CD4-positive, CD25-positive, alpha-beta regulatory T cell (primary cell): ENCODE data around the gene PTPN2. TPM values are rescaled to one million over a fixed set of nuclear protein-coding genes. Genes with fewer than 3 reads are reported as not detected.
A peak's percentile ranks its signal among the peaks of the same experiment; 100 is the strongest.
"Not testable (repeated sequence)": the region's sequence is repeated elsewhere in the genome, so short reads cannot be mapped to it uniquely, and the experiment has no call there.

Source experiments
- ATAC-seq, 2 donors: fragments of 150-1000 bp; cut with Tn5 transposase; one replicate each; pipeline ENCODE4 v1.10.0; 2021; ENCODE audit warnings: low read depth in 2 of 2, moderate number of reproducible peaks in 2 of 2, moderate library complexity in 1 of 2
- DNase-seq, 3 donors: peaks; one replicate each; pipeline versions ENCODE4 v3.0.0 to v3.0.0-alpha.2; 2012 to 2022; ENCODE audit warnings: mixed read lengths in 1 of 3
- H3K27ac ChIP-seq: one replicate; pipeline ENCODE4 v1.7.0; 2013; ENCODE audit warnings: mild to moderate bottlenecking, low read length; ENCODE audit not compliant: insufficient read depth, poor library complexity, severe bottlenecking
- H3K27me3 ChIP-seq: one replicate; pipeline ENCODE4 v1.7.0; 2013; ENCODE audit warnings: low read length; ENCODE audit not compliant: control insufficient read depth, insufficient read depth
- H3K36me3 ChIP-seq: one replicate; pipeline ENCODE4 v1.7.0; 2013; ENCODE audit warnings: mild to moderate bottlenecking, low read length, moderate library complexity; ENCODE audit not compliant: control insufficient read depth, insufficient read depth
- H3K4me1 ChIP-seq: 2 replicates; pipeline ENCODE4 v1.7.0; 2013; ENCODE audit warnings: mild to moderate bottlenecking, low read length; ENCODE audit not compliant: insufficient read depth, control insufficient read depth, poor library complexity, severe bottlenecking
- H3K4me3 ChIP-seq: one replicate; pipeline ENCODE4 v1.7.0; 2013; ENCODE audit warnings: low read depth, mild to moderate bottlenecking, low read length, moderate library complexity
- H3K9me3 ChIP-seq, 2 experiments: 1 replicate in 1 of 2; 2 replicates in 1 of 2; pipeline ENCODE4 v1.7.0; 2013; ENCODE audit warnings: low read length in 2 of 2, mild to moderate bottlenecking in 1 of 2, moderate library complexity in 1 of 2; ENCODE audit not compliant: control insufficient read depth in 2 of 2
- H3K27ac Mint-ChIP-seq, 3 donors: one replicate each; pipeline ENCODE4 v1.8.0; 2020 to 2022; ENCODE audit warnings: mild to moderate bottlenecking in 3 of 3, mixed read lengths in 3 of 3, moderate library complexity in 2 of 3
- H3K27me3 Mint-ChIP-seq: one replicate; pipeline ENCODE4 v1.8.0; 2022; ENCODE audit warnings: mild to moderate bottlenecking, mixed read lengths
- H3K36me3 Mint-ChIP-seq: one replicate; pipeline ENCODE4 v1.8.0; 2020; ENCODE audit warnings: mixed read lengths
- H3K4me1 Mint-ChIP-seq, 4 donors: one replicate each; pipeline ENCODE4 v1.8.0; 2020 to 2022; ENCODE audit warnings: mixed read lengths in 4 of 4, mild to moderate bottlenecking in 1 of 4
- H3K4me3 Mint-ChIP-seq, 4 donors: one replicate each; pipeline ENCODE4 v1.8.0; 2020 to 2022; ENCODE audit warnings: mild to moderate bottlenecking in 4 of 4, mixed read lengths in 4 of 4, moderate library complexity in 3 of 4
- H3K9me3 Mint-ChIP-seq, 7 donors: one replicate each; pipeline ENCODE4 v1.8.0; 2020 to 2022; ENCODE audit warnings: mixed read lengths in 7 of 7, mild to moderate bottlenecking in 3 of 7, moderate library complexity in 2 of 7
- polyA plus RNA-seq, 4 donors: library from polyadenylated mRNA; unstranded; fragments of 300-500 nt; fragmentation: Illumina TruSeq; gene quantifications; one replicate each; pipeline ENCODE4 v1.2.3, GENCODE V29; 2021
- total RNA-seq: library from RNA; stranded (reverse); gene quantifications from one replicate; pipeline ENCODE4 v1.2.3, GENCODE V29; 2022

The PTPN2 gene
- total and polyA plus RNA-seq, 5 donors from 2014 or later, result 62.3 to 110 (median 94.1) TPM

DNA sequence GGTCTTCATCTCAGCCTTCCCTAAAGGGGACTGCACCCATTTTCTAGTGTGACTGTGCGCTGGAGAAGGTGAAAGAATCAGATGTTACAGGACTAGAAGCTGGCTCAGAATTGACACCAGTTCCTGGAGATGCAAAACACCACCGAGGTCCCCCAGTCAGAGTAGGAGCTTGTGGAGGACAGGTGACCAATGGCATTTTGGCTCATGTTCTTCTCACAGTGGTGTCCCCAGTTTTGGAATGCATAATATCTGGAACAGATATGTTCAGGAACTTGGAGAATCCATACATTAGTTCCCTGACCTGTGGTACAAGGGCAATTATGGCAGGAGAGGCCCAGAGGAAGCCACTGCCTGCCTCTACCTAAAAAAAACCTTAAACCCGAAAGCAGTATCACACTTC, 114.9 kb downstream of the PTPN2 start:
- Mint-ChIP-seq H3K27ac (no peak overlapping the region), H3K36me3 (no peaks in the 10 kb centered on the region), H3K4me3 (no peak overlapping the region), H3K9me3 (no peaks in the 10 kb centered on the region), H3K4me1 (peaks cover 4 to 14% (median 5%) of the 10 kb centered on the region in 4 donors), H3K27me3 (peaks cover 5% of the 10 kb centered on the region)
- Histone ChIP-seq H3K4me1 (no peaks in the 10 kb centered on the region), H3K27me3 (no peaks in the 10 kb centered on the region), H3K36me3 (no peaks in the 10 kb centered on the region), H3K4me3 (no peak overlapping the region), H3K9me3 (no peaks in the 10 kb centered on the region), H3K27ac (no peak overlapping the region)
- DNase-seq (no peak), ATAC-seq (no peak)

DNA sequence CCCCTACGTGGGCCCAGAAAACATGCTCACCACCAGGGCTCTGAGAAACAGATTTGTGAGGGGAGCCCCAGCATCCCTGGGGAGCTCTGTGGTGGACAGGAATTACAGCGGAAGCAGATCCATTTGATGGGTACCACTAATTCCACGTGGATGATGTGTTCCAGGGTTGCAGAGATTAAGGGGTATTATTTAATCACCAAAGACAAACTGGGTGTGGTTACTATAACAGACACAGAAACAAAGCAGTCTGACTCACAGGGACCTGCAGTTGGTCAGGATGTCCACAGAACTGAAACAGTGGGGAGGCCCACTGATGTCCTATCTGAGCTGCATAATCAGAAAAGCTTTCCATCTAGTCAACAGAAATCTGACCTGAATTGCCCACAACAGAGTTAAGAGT, 115.4 kb downstream of the PTPN2 start:
- Mint-ChIP-seq H3K4me3 (no peak overlapping the region), H3K9me3 (no peaks in the 10 kb centered on the region), H3K27me3 (peaks cover 5% of the 10 kb centered on the region), H3K4me1 (peaks cover 0 to 10% (median 5%) of the 10 kb centered on the region in 4 donors), H3K36me3 (no peaks in the 10 kb centered on the region), H3K27ac (no peak overlapping the region)
- H3K27ac ChIP-seq, result no peak overlapping the region
- H3K9me3 ChIP-seq, result no peaks in the 10 kb centered on the region
- ATAC-seq, result no peak
- no peak for DNase-seq
- H3K27me3 ChIP-seq, result no peaks in the 10 kb centered on the region
- no peaks in the 10 kb centered on the region for H3K4me1 ChIP-seq
- H3K4me3 ChIP-seq, result no peak overlapping the region
- no peaks in the 10 kb centered on the region for H3K36me3 ChIP-seq

- H3K27me3 Mint-ChIP-seq, result peaks cover 5% of the 10 kb centered on the region
Measured at GRCh38 chr18:12767580-12768155, 116.4 kb downstream of the PTPN2 start.

GRCh38 chr18:12766986-12767433, 117.0 kb downstream of the PTPN2 start:
- no peak overlapping the region for H3K27ac ChIP-seq
- Mint-ChIP-seq H3K27ac (no peak overlapping the region), H3K27me3 (peaks cover 5% of the 10 kb centered on the region), H3K4me1 (peaks cover 0 to 4% (median 2%) of the 10 kb centered on the region in 4 donors), H3K4me3 (no peak overlapping the region), H3K9me3 (no peaks in the 10 kb centered on the region), H3K36me3 (no peaks in the 10 kb centered on the region)
- no peaks in the 10 kb centered on the region for H3K36me3 ChIP-seq
- no peaks in the 10 kb centered on the region for H3K27me3 ChIP-seq
- H3K4me3 ChIP-seq, result no peak overlapping the region
- no peaks in the 10 kb centered on the region for H3K9me3 ChIP-seq
- ATAC-seq (no peak), DNase-seq (no peak)
- H3K4me1 ChIP-seq, result no peaks in the 10 kb centered on the region

More at GRCh38 chr18:12767580-12768155, 116.4 kb downstream of the PTPN2 start:
- H3K9me3 Mint-ChIP-seq, result no peaks in the 10 kb centered on the region
- no peaks in the 10 kb centered on the region for H3K27me3 ChIP-seq
- no peak overlapping the region for H3K27ac Mint-ChIP-seq
- no peak overlapping the region for H3K27ac ChIP-seq
- H3K4me1 ChIP-seq, result no peaks in the 10 kb centered on the region
- H3K4me3 Mint-ChIP-seq, result no peak overlapping the region
- no peak overlapping the region for H3K4me3 ChIP-seq
- ATAC-seq, result no peak
- no peaks in the 10 kb centered on the region for H3K36me3 Mint-ChIP-seq
- no peak for DNase-seq
- H3K36me3 ChIP-seq, result no peaks in the 10 kb centered on the region
- H3K4me1 Mint-ChIP-seq, result peaks cover 0 to 5% (median 2%) of the 10 kb centered on the region in 4 donors
- no peaks in the 10 kb centered on the region for H3K9me3 ChIP-seq

DNA sequence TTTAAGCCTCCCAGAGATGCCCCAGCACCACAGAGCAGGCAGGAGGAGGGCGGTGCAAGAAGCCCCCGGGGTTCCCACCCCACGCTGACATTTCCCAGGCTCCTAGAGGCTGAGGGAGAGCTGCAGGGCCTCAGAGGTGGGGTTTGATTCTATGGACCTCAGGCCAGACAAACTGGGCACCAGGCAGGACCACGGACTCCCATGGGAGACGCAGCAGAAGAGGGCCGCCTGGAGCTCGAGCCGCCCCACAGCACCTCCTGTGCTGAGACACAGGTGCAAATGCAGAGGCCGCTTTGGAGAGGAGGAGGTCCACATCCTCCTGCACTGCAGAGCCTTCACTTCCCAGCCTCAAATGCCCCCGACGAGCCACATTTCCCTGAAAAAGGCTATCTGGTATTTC, 118.5 kb downstream of the PTPN2 start:
- ATAC-seq (no peak), DNase-seq (no peak)
- Mint-ChIP-seq H3K27me3 (peaks cover 5% of the 10 kb centered on the region), H3K36me3 (no peaks in the 10 kb centered on the region), H3K4me3 (peak overlapping the region in 1 of 4 donors; percentile 15), H3K9me3 (no peaks in the 10 kb centered on the region), H3K27ac (no peak overlapping the region), H3K4me1 (peaks cover 0 to 2% (median under 1%) of the 10 kb centered on the region in 4 donors)
- Histone ChIP-seq H3K27ac (no peak overlapping the region), H3K36me3 (no peaks in the 10 kb centered on the region), H3K9me3 (no peaks in the 10 kb centered on the region), H3K4me3 (no peak overlapping the region), H3K27me3 (no peaks in the 10 kb centered on the region), H3K4me1 (no peaks in the 10 kb centered on the region)

DNA sequence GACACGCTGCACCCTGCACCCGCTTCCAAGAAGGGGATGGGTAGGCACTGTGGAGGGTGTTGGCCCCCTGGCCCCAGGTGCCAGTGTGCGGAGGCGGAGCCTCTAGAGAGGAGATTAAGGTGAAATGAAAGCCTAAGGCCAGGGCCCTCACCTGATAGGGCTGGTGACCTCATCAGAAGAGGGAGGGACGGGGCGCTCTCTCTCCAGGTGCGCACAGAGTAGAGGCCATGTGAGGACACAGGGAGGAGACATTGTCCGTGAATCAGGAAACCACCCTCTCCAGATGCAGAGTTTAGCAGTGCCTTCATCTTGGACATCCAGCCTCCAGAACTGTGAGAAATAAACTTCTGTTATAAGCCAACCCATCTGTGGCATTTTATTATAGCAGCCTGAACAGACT, 118.9 kb downstream of the PTPN2 start:
- Mint-ChIP-seq H3K36me3 (no peaks in the 10 kb centered on the region), H3K9me3 (no peaks in the 10 kb centered on the region), H3K27me3 (peaks cover 5% of the 10 kb centered on the region), H3K4me1 (peaks cover 0 to 2% (median under 1%) of the 10 kb centered on the region in 4 donors), H3K27ac (no peak overlapping the region), H3K4me3 (no peak overlapping the region)
- DNase-seq (peak in 1 of 3 donors; percentile 17), ATAC-seq (no peak)
- Histone ChIP-seq H3K27ac (no peak overlapping the region), H3K36me3 (no peaks in the 10 kb centered on the region), H3K9me3 (no peaks in the 10 kb centered on the region), H3K4me3 (no peak overlapping the region), H3K4me1 (no peaks in the 10 kb centered on the region), H3K27me3 (no peaks in the 10 kb centered on the region)

- H3K4me3 ChIP-seq, H3K4me3 Mint-ChIP-seq, DNase-seq, H3K27me3 Mint-ChIP-seq, H3K27ac Mint-ChIP-seq, H3K36me3 Mint-ChIP-seq, H3K27me3 ChIP-seq, H3K36me3 ChIP-seq, H3K9me3 ChIP-seq, ATAC-seq, H3K27ac ChIP-seq, H3K4me1 ChIP-seq, H3K9me3 Mint-ChIP-seq: not testable (repeated sequence)
- H3K4me1 Mint-ChIP-seq, result peaks cover 6 to 22% (median 13%) of the 10 kb centered on the region in 4 donors
Measured at GRCh38 chr18:12758566-12758965, 125.5 kb downstream of the PTPN2 start.

DNA sequence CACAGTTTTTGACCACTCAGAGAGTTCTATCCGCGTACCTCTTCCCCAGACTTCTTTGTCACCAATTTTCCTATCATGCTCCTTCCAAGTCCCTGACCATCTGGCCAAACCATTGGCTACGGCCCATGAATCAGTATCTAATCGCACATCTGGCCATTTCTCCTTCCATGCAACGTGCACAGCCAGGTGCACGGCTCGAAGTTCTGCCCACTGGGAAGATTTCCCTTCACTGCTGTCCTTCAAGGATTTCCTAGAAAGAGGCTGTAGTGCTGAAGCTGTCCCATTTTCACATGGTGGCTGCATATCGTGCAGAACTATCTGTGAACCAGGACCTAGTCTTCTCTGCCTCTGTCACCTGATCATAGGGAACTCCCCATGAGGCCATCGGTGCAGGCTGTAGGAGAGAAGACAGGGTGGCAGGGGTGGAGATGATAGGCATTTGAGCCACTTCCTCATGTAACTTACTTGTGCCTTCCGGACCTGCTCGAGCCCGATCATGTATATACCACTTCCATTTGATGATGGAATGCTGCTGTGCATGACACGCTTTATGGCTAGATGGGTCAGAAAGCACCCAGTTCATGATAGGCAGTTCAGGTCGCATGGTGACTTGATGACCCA, 127.3 kb downstream of the PTPN2 start:
- H3K9me3 ChIP-seq, ATAC-seq, H3K27me3 ChIP-seq, H3K36me3 ChIP-seq, H3K27ac Mint-ChIP-seq, H3K36me3 Mint-ChIP-seq, H3K9me3 Mint-ChIP-seq, H3K27me3 Mint-ChIP-seq, H3K27ac ChIP-seq, H3K4me3 ChIP-seq, H3K4me1 ChIP-seq, H3K4me3 Mint-ChIP-seq, DNase-seq: not testable (repeated sequence)
- peaks cover 6 to 25% (median 13%) of the 10 kb centered on the region in 4 donors for H3K4me1 Mint-ChIP-seq
